Endodermal cell (in vitro differentiated cells): Measurements from ENCODE around the gene NABP2. TPM values are rescaled to one million over a fixed set of nuclear protein-coding genes. Genes with fewer than 3 reads are reported as not detected.

ENCODE experiments used
- DNase-seq: peaks from one replicate; pipeline ENCODE4 v3.0.0-alpha.2; 2017
- H3K27ac ChIP-seq: 2 replicates; pipeline ENCODE4 v1.5.1; 2013; ENCODE audit warnings: mild to moderate bottlenecking, low read depth, low read length, moderate library complexity
- H3K27me3 ChIP-seq: 2 replicates; pipeline ENCODE4 v1.6.1; 2013; ENCODE audit warnings: mild to moderate bottlenecking, low read length, moderate library complexity; ENCODE audit not compliant: insufficient read depth, control insufficient read depth, poor library complexity, severe bottlenecking
- H3K36me3 ChIP-seq: 2 replicates; pipeline ENCODE4 v1.7.0; 2013; ENCODE audit warnings: mild to moderate bottlenecking, low read length, moderate library complexity; ENCODE audit not compliant: control insufficient read depth, insufficient read depth
- H3K4me1 ChIP-seq: one replicate; pipeline ENCODE4 v1.7.0; 2013; ENCODE audit warnings: low read length; ENCODE audit not compliant: control insufficient read depth, insufficient read depth
- H3K4me3 ChIP-seq: 2 replicates; pipeline ENCODE4 v1.5.1; 2013; ENCODE audit warnings: mild to moderate bottlenecking, low read length, moderate library complexity
- H3K9ac ChIP-seq: 2 replicates; pipeline ENCODE4 v1.6.1; 2013; ENCODE audit warnings: mild to moderate bottlenecking, low read length, moderate library complexity; ENCODE audit not compliant: poor library complexity, severe bottlenecking; ENCODE audit errors: extremely low read depth
- H3K9me3 ChIP-seq: 2 replicates; pipeline ENCODE4 v1.6.1; 2013; ENCODE audit warnings: mild to moderate bottlenecking, low read length, moderate library complexity; ENCODE audit not compliant: control insufficient read depth
- H3K27ac Mint-ChIP-seq: 2 replicates; pipeline ENCODE4 v1.8.0; 2020; ENCODE audit warnings: mixed read lengths
- H3K27me3 Mint-ChIP-seq: 2 replicates; pipeline ENCODE4 v1.8.0; 2021; ENCODE audit warnings: mild to moderate bottlenecking, mixed read lengths; ENCODE audit not compliant: insufficient read depth
- H3K36me3 Mint-ChIP-seq: 2 replicates; pipeline ENCODE4 v1.8.0; 2020; ENCODE audit warnings: low read depth, mixed read lengths
- H3K4me1 Mint-ChIP-seq: 2 replicates; pipeline ENCODE4 v1.8.0; 2020; ENCODE audit warnings: mixed read lengths
- H3K4me3 Mint-ChIP-seq: 2 replicates; pipeline ENCODE4 v1.8.0; 2020; ENCODE audit warnings: mild to moderate bottlenecking, moderate library complexity, mixed read lengths
- H3K9me3 Mint-ChIP-seq: 2 replicates; pipeline ENCODE4 v1.8.0; 2020; ENCODE audit warnings: mild to moderate bottlenecking, mixed read lengths
- CTCF ChIP-seq: fragments of 200-600 bp; sonication (generic); conservative IDR thresholded peaks from 2 replicates; pipeline ENCODE4 v1.5.0; 2021; ENCODE audit warnings: antibody characterized with exemption, mild to moderate bottlenecking
- WGBS, 2 experiments: methylation state at CpG; one replicate each; pipeline versions ENCODE4 v1.1.5 to v1.1.7; 2013; ENCODE audit warnings: missing lambda C conversion rate in 2 of 2, mixed read lengths in 1 of 2; ENCODE audit not compliant: insufficient coverage in 1 of 2, insufficient read length in 1 of 2; 5-methylcytosine and 5-hydroxymethylcytosine counted together
- total RNA-seq, 2 donors: library from RNA; stranded (reverse); fragmentation: NEBNext Ultra II Directional in 1 of 2; extraction: Animal tissue kit (Norgen Biotek cat#: 25700) in 1 of 2; gene quantifications; 2 replicates in 1 of 2; 3 replicates in 1 of 2; pipeline ENCODE4 v1.2.1, GENCODE V29; 2021

The NABP2 gene
- total RNA-seq, 2 donors from 2014 or later, result 27.0 to 35.1 TPM

GRCh38 chr12:56234746-56235436, 10.7 kb downstream of the NABP2 start:
- no peak for DNase-seq
- Histone ChIP-seq H3K27me3 (no peaks in the 10 kb centered on the region), H3K9me3 (no peaks in the 10 kb centered on the region), H3K27ac (no peak overlapping the region), H3K4me3 (no peak overlapping the region), H3K4me1 (no peaks in the 10 kb centered on the region), H3K36me3 (peaks cover 6% of the 10 kb centered on the region), H3K9ac (no peak overlapping the region)
- Mint-ChIP-seq H3K4me1 (no peaks in the 10 kb centered on the region), H3K27ac (no peak overlapping the region), H3K36me3 (peaks cover 9% of the 10 kb centered on the region), H3K9me3 (no peaks in the 10 kb centered on the region), H3K4me3 (no peak overlapping the region), H3K27me3 (peaks cover 8% of the 10 kb centered on the region)
- WGBS, 2 experiments, result 88 to 91% methylated on average over 9 to 16 of the region's 16 CpGs
- no peak for TF ChIP-seq CTCF

- Mint-ChIP-seq H3K4me1 (no peaks in the 10 kb centered on the region), H3K9me3 (no peaks in the 10 kb centered on the region), H3K27ac (no peak overlapping the region), H3K4me3 (no peak overlapping the region), H3K27me3 (peaks cover 8% of the 10 kb centered on the region), H3K36me3 (peaks cover 19% of the 10 kb centered on the region)
- WGBS, 2 experiments, result 86 to 97% methylated on average over 6 of the region's 6 CpGs
- TF ChIP-seq CTCF, result no peak
- no peak overlapping the region for H3K4me3 ChIP-seq
- H3K27ac ChIP-seq, result no peak overlapping the region
- H3K36me3 ChIP-seq, result peaks cover 11% of the 10 kb centered on the region
- no peaks in the 10 kb centered on the region for H3K4me1 ChIP-seq
- no peaks in the 10 kb centered on the region for H3K27me3 ChIP-seq
- no peak for DNase-seq
- H3K9me3 ChIP-seq, result no peaks in the 10 kb centered on the region
- no peak overlapping the region for H3K9ac ChIP-seq
Observed at GRCh38 chr12:56236091-56236490, 11.9 kb downstream of the NABP2 start.

- Mint-ChIP-seq H3K4me1 (no peaks in the 10 kb centered on the region), H3K4me3 (no peak overlapping the region), H3K36me3 (peaks cover 28% of the 10 kb centered on the region), H3K27me3 (peaks cover 8% of the 10 kb centered on the region), H3K27ac (no peak overlapping the region), H3K9me3 (no peaks in the 10 kb centered on the region)
- WGBS, 2 experiments, result 89 to 100% methylated on average over 4 to 5 of the region's 5 CpGs
- H3K4me1 ChIP-seq, result no peaks in the 10 kb centered on the region
- peaks cover 20% of the 10 kb centered on the region for H3K36me3 ChIP-seq
- DNase-seq, result no peak
- no peaks in the 10 kb centered on the region for H3K27me3 ChIP-seq
- H3K9ac ChIP-seq, result no peak overlapping the region
- no peak overlapping the region for H3K4me3 ChIP-seq
- no peak overlapping the region for H3K27ac ChIP-seq
- H3K9me3 ChIP-seq, result no peaks in the 10 kb centered on the region
- no peak for TF ChIP-seq CTCF
Observed at GRCh38 chr12:56236985-56237384, 12.8 kb downstream of the NABP2 start.
